22Rv1 (cell line): ENCODE data around the gene DESI2.

Source experiments
- CTCF ChIP-seq: fragments of 450-650 bp; IDR thresholded peaks from 2 replicates; pipeline ENCODE4 v1.5.1; 2017; ENCODE audit warnings: mild to moderate bottlenecking
- ZFX ChIP-seq: fragments of 450-650 bp; IDR thresholded peaks from 2 replicates; pipeline ENCODE4 v1.6.1; 2017; ENCODE audit warnings: antibody characterized with exemption, borderline replicate concordance

DNA sequence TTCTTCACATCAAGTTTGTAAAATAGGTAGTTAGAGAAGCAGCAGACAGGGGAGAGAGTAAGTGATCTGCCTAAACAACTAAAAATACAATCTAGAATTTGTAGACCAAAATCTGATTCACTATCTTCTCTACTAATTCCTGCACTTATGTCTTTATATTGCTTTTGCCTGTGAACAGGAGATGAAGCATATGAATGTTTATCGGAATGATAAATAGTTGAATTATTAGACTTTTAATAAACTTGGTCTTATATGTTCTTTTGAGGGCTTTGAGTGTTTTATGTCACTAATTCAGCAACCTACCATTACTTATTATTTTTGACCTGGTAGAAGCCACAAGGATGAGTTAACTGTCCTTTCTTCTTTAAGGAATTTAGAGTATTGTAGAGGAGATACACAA lies 2.3 kb downstream of the DESI2 start:
- no peak for TF ChIP-seq CTCF
- no peak for TF ChIP-seq ZFX
